Adrenal gland (tissue), 5 donors: ENCODE measurements around the gene HSFX3.
"Not testable (repeated sequence)": the region's sequence is repeated elsewhere in the genome, so short reads cannot be mapped to it uniquely, and the experiment has no call there.

Source experiments
- POLR2A ChIP-seq, 2 donors: fragments of 450-650 bp; IDR thresholded peaks; one replicate each; pipeline ENCODE4 v1.6.1; 2017; ENCODE audit warnings: antibody characterized with exemption in 2 of 2, mild to moderate bottlenecking in 2 of 2, moderate library complexity in 1 of 2
- TF ChIP-seq, protein P1 (sequence below), 6 experiments: fragments of 450-650 bp in 4 of 6; fragments of 200-600 bp in 2 of 6; sonication (generic) in 1 of 6; IDR thresholded peaks; 1 replicate in 5 of 6; 2 replicates in 1 of 6; pipeline versions ENCODE4 v1.5.1 to v1.8.0; 2016 to 2021; ENCODE audit warnings: antibody characterized with exemption in 6 of 6, mild to moderate bottlenecking in 2 of 6, moderate library complexity in 1 of 6
- donor health status: DM: no; HTN: no; CAD: no.

DNA sequence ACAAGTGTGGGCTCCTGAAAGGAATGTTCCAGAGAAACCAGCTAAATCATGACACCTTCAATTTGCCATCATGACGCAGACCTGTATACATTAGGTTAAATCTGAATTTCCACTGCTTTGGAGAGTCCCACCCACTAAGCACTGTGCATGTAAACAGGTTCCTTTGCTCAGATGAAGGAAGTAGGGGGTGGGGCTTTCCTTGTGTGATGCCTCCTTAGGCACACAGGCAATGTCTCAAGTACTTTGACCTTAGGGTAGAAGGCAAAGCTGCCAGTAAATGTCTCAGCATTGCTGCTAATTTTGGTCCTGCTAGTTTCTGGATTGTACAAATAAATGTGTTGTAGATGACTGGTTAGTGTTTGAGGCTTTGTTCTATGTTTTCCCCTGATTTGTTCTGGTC lies 2.8 kb downstream of the HSFX3 start:
- TF ChIP-seq POLR2A (IDR thresholded peaks at IDR 0.05), result not testable (repeated sequence)
- TF ChIP-seq, protein P1, sequence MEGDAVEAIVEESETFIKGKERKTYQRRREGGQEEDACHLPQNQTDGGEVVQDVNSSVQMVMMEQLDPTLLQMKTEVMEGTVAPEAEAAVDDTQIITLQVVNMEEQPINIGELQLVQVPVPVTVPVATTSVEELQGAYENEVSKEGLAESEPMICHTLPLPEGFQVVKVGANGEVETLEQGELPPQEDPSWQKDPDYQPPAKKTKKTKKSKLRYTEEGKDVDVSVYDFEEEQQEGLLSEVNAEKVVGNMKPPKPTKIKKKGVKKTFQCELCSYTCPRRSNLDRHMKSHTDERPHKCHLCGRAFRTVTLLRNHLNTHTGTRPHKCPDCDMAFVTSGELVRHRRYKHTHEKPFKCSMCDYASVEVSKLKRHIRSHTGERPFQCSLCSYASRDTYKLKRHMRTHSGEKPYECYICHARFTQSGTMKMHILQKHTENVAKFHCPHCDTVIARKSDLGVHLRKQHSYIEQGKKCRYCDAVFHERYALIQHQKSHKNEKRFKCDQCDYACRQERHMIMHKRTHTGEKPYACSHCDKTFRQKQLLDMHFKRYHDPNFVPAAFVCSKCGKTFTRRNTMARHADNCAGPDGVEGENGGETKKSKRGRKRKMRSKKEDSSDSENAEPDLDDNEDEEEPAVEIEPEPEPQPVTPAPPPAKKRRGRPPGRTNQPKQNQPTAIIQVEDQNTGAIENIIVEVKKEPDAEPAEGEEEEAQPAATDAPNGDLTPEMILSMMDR (IDR thresholded peaks at IDR 0.05), result not testable (repeated sequence)
